ENCODE measurements around the gene ANO2. TPM values are rescaled to one million over a fixed set of nuclear protein-coding genes. Genes with fewer than 3 reads are reported as not detected.
"Not testable (repeated sequence)": the region's sequence is repeated elsewhere in the genome, so short reads cannot be mapped to it uniquely, and the experiment has no call there.

The ANO2 gene
- total RNA-seq, 1 experiment from 2014 or later: 2.3 TPM

DNA sequence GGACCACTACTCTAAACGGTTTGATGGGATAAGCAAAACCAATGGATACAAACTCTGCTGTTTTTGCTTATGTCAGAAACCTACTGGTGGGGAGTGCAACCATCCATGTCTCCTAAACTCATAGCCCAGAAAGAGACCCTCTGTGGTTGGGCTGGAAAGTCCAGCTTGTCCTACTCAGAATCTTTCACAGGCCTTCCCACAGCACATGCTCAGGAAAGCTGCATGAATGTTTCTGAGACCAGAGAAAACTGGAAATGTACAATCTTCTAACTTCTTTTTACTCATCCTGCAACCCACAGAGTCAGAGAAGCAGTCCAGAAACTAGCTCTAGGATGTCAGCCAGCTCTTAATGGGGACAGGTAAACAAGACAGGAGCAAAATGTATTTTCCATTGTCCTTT lies 73.3 kb downstream of the ANO2 start:
- H3K27ac ChIP-seq: no peak overlapping the region

DNA sequence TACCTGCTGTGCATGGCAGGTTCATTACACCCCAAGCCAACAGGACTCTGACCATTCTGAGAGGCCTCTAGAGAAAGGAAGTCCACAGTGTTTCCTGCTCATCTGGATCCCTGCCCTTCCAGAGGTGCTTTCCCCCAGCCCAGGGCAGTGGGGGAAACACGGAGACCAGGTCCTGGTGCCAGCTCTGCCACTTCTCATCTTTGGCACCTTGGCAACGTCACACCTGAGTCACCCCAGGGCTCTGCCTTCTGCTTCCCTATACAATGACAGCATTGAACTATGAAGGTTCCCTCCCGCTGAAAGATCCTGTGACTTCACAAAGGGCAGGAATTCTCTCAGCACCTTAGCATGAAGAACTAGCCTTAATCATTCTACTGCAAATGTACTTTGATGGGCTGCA lies 74.9 kb downstream of the ANO2 start:
- DNase-seq: no peak
- no peaks in the 10 kb centered on the region for H3K9me3 ChIP-seq (replicated peaks)
- no peak overlapping the region for H3K4me3 ChIP-seq
- no peak overlapping the region for H3K27ac ChIP-seq
- H3K4me1 ChIP-seq: no peaks in the 10 kb centered on the region
- no peaks in the 10 kb centered on the region for H3K36me3 ChIP-seq
- no peaks in the 10 kb centered on the region for H3K27me3 ChIP-seq

More for the DNA sequence above, 73.3 kb downstream of the ANO2 start:
- H3K4me1 ChIP-seq: no peaks in the 10 kb centered on the region
- no peaks in the 10 kb centered on the region for H3K36me3 ChIP-seq
- H3K9me3 ChIP-seq (replicated peaks): no peaks in the 10 kb centered on the region
- H3K4me3 ChIP-seq: no peak overlapping the region
- no peak for DNase-seq
- no peaks in the 10 kb centered on the region for H3K27me3 ChIP-seq

DNA sequence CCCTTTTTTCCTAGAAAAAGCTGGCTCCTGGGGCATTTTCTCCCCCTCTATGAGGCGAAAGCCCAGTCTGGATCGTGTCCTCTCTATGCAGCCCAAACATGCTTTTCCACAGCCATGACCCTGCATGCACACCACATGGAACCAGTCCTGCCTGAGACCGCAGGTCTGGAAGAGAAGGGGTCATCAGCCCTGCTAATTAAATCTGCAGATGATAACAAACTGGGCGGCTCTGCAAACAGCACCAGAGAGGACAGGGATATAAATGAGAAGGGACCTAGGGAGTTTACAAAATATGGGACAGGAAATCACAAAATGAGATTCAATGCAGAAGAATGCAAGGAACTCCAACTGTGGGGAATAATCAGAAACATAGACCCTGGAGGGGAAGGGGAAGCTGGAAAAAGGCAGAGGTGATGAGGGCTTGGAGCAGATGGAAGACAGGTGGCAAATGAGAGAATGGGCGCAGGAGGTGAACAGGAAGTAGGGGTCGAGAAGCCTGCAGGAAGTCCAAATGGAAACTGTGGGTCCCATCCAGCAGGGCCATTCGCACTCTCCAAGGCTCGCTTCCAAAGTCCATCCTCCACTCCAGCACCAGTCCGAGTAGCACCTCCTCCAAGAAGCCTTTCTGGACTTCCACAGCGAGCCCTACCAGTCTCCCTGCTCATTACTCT lies 76.3 kb downstream of the ANO2 start:
- Histone ChIP-seq H3K4me3 (no peak overlapping the region), H3K27ac (no peak overlapping the region), H3K4me1 (no peaks in the 10 kb centered on the region), H3K27me3 (no peaks in the 10 kb centered on the region), H3K36me3 (no peaks in the 10 kb centered on the region), H3K9me3 (replicated peaks) (no peaks in the 10 kb centered on the region)
- no peak for DNase-seq

DNA sequence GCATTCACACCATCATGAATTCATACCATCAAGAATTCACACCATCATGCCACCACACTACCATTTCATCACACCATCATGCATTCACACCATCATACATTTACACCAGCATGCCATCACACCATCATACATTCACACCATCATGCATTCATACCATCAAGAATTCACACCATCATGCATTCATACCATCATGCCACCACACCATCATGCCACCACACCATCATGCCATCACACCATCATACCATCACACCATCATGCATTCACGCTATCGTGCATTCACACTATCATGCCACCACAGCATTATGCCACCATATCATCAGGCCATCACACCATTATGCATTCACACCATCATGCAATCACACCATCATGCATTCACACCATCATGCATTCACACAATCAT lies 79.7 kb downstream of the ANO2 start:
- DNase-seq: no peak
- H3K27ac ChIP-seq: no peak overlapping the region
- no peaks in the 10 kb centered on the region for H3K27me3 ChIP-seq
- H3K36me3 ChIP-seq: no peaks in the 10 kb centered on the region
- no peaks in the 10 kb centered on the region for H3K9me3 ChIP-seq (replicated peaks)
- no peaks in the 10 kb centered on the region for H3K4me1 ChIP-seq
- H3K4me3 ChIP-seq: no peak overlapping the region

DNA sequence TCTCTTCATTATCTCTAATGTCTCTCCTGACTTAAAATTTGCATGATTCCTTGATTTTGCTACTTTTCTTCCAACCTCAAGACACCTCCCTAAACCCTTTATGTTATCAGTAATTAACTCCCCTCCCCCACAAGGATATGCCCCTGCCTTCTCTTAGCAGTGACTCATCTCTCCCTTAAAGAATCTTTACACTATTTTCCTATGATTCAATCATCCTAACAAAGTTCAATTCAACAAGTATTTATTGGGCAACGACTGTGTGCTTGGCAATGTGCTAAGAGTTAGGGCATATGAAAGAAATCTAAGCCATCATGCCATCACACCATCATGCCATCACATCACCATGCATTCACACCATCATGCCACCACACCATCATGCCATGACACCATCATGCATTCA lies 80.1 kb downstream of the ANO2 start:
- H3K27ac ChIP-seq: no peak overlapping the region
- no peak overlapping the region for H3K4me3 ChIP-seq
- no peaks in the 10 kb centered on the region for H3K36me3 ChIP-seq
- no peak for DNase-seq
- no peaks in the 10 kb centered on the region for H3K27me3 ChIP-seq
- H3K9me3 ChIP-seq (replicated peaks): no peaks in the 10 kb centered on the region
- no peaks in the 10 kb centered on the region for H3K4me1 ChIP-seq

DNA sequence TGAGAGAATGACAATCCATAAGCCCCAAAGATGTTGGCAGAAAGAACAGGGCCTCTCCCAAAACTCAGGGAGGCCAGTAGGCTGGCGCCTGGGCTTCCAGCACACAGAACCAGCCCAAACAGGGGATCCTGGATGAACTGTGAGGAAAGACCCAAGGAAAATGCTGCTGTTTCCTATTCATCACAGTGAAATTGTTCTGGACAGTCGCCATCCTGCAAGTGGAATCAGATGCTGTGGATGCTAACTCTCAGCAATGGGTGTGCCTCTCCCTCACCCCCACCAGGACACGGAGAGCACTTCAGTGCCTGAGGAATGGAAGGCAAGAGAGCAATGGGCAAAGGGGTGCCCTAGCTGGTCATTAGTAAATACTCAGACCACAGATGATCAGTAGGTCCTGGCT lies 80.8 kb downstream of the ANO2 start:
- Histone ChIP-seq H3K4me1 (no peaks in the 10 kb centered on the region), H3K36me3 (no peaks in the 10 kb centered on the region), H3K27ac (no peak overlapping the region), H3K4me3 (no peak overlapping the region), H3K9me3 (replicated peaks) (no peaks in the 10 kb centered on the region), H3K27me3 (no peaks in the 10 kb centered on the region)
- no peak for DNase-seq

DNA sequence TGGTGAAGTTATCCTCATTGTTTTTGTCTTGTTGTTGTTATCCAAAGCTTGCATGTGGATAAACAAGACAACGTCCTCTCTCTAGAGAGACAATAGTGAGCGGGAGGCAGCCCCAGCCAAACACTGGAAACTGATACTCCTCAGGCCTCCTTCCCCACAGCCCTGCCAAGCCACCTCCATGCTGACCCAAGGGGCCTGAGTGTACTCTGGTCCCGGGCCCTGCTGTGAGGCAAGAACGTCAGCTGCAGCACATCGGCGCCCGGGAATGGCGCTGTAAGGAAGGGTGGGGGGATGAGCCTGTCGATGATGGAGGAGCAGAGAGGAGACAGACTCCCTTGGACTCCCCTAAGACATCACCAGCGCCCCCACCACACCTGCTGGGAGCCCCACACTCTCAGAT lies 83.6 kb downstream of the ANO2 start:
- no peaks in the 10 kb centered on the region for H3K4me1 ChIP-seq
- H3K9me3 ChIP-seq (replicated peaks): no peaks in the 10 kb centered on the region
- no peak overlapping the region for H3K27ac ChIP-seq
- DNase-seq: no peak
- H3K4me3 ChIP-seq: no peak overlapping the region
- H3K27me3 ChIP-seq: no peaks in the 10 kb centered on the region
- no peaks in the 10 kb centered on the region for H3K36me3 ChIP-seq

DNA sequence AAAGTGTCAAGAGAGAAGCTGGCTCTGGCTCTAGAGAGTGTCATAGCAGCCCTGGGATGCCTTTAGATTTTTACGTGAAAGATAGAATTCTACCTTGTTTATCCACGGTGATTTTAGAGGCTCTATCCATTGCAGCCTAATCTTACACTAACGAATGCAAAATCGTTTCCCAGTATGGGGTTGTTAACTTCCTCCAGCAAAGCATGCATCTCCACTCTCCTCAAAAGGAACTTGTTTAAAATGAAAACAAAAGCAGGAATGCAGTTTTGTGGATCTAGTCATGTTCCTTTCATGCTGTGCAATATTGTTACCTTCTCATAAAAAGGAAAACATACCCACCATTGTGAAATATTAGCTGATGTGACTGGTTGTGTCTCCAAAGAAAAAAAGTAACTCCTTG lies 88.4 kb downstream of the ANO2 start:
- H3K27ac ChIP-seq: no peak overlapping the region
- no peak for DNase-seq
- H3K36me3 ChIP-seq: no peaks in the 10 kb centered on the region
- H3K4me3 ChIP-seq: no peak overlapping the region
- H3K27me3 ChIP-seq: no peaks in the 10 kb centered on the region; the same call in 1 of the 2 replicates
- H3K9me3 ChIP-seq (replicated peaks): no peaks in the 10 kb centered on the region
- H3K4me1 ChIP-seq: no peaks in the 10 kb centered on the region

DNA sequence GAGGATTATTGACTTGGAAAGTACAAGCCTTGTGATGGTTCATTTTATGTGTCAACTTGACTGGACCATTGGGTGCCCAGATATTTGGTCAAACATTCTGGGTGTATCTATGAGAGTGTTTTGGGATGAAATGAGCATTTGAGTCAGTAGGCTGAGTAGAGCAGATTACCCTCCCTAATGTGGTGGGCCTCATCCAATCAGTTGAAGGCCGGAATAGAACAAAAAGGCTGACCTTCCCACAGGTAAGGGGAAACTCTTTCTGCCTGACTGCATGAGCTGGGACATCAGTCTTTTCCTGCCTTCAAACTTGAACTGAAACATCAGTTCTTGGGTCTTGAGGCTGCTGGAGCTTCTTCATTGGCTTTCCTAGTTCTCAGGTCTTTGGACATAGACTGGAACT lies 98.1 kb downstream of the ANO2 start:
- no peaks in the 10 kb centered on the region for H3K36me3 ChIP-seq
- H3K4me1 ChIP-seq: no peaks in the 10 kb centered on the region
- DNase-seq: no peak
- H3K27me3 ChIP-seq: no peaks in the 10 kb centered on the region; the same call in 1 of the 2 replicates
- H3K4me3 ChIP-seq: no peak overlapping the region
- no peak overlapping the region for H3K27ac ChIP-seq
- no peaks in the 10 kb centered on the region; the same call in 1 of the 2 replicates for H3K9me3 ChIP-seq (replicated peaks)

DNA sequence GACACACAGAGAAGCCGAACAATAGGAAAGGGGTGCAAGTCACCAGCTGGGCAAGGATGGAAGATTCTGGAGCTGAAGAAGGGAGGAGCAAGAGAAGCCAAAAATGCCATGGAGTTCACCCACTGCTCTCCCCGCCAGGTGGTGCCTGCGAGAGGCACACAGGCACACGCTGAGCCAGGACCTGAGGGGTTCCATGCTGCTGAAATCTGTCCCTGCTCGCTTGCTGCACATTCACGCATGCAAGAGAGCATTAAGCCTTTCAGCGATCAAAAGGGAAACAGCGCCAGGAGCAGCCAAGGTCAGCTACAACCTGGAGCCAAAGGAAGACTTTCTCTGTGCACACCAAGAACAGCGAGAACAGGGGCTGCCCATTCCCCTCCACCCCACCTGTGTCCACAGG lies 104.1 kb downstream of the ANO2 start:
- 0 out of 2 replicates have a peak, but pooled peaks cover 1% of the 10 kb centered on the region for H3K27me3 ChIP-seq
- H3K4me1 ChIP-seq: no peaks in the 10 kb centered on the region
- DNase-seq: no peak
- H3K27ac ChIP-seq: no peak overlapping the region
- H3K9me3 ChIP-seq (replicated peaks): no peaks in the 10 kb centered on the region
- no peak overlapping the region for H3K4me3 ChIP-seq
- H3K36me3 ChIP-seq: no peaks in the 10 kb centered on the region

DNA sequence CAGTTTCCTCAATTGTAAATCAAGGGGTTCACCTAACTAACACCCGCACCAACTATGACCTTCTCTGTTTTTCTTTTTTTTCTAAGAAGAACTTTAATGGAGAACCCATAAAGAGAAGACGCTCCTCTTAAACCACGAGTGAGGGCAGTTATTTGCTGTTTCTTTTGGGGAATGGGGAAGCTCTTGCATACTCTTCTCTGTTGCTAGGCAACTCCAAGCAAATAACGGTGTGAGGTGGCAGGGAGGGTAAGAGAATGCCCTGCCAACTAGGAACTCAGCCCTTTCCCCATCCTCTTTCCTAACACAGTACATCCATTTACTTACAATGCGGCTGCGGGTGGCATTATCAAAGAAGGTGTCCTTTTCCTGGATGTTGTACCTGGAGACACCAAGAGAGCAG lies 114.9 kb downstream of the ANO2 start:
- Histone ChIP-seq H3K36me3 (no peaks in the 10 kb centered on the region), H3K27ac (no peak overlapping the region), H3K4me3 (no peak overlapping the region), H3K4me1 (no peaks in the 10 kb centered on the region), H3K9me3 (replicated peaks) (no peaks in the 10 kb centered on the region), H3K27me3 (peaks cover 4% of the 10 kb centered on the region)
- DNase-seq: no peak

DNA sequence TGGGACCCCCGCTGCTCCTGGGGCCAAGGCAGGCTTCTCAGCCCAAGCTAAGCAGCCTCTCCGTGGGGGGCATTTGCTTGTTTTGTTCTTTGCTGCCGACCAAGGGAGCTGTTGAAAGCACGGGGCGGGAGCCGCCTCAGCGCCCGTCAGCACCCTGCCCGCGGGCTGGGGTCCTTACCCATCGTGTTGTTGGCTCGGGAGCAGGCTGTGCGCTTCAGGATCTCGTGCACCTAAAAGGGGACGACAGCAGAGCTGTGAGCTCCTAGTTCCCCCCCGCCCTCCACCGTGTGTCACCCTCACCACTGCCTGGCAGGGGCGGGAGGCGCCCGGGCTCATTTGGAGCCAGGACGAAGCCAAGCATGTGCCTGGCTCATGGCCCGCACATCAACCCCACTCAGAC lies 117.5 kb downstream of the ANO2 start:
- no peak overlapping the region for H3K27ac ChIP-seq
- no peaks in the 10 kb centered on the region for H3K9me3 ChIP-seq (replicated peaks)
- no peaks in the 10 kb centered on the region for H3K36me3 ChIP-seq
- H3K4me1 ChIP-seq: no peaks in the 10 kb centered on the region
- peaks cover 4% of the 10 kb centered on the region for H3K27me3 ChIP-seq
- DNase-seq: no peak
- no peak overlapping the region for H3K4me3 ChIP-seq

DNA sequence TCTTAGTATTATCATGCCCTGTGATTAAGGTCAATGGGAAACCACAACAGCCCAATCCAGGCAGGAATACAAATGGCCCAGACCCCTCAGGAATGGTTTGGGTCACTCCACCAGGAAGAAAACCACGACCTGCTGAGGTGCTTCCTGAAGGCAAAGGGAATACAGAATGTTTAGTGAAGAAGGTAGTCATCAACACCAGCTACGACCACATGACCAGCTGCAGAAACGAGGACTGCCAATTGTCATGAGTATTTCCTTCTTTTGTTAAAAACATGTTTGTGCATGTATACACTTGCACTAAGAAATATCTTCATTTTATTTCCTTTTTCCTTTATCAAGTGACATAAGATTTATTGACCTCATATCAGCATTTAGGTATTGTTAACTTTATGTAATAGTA lies 119.3 kb downstream of the ANO2 start:
- not testable (repeated sequence) for H3K36me3 ChIP-seq; H3K4me3 ChIP-seq; H3K9me3 ChIP-seq (replicated peaks); H3K27me3 ChIP-seq; DNase-seq; H3K4me1 ChIP-seq; H3K27ac ChIP-seq

DNA sequence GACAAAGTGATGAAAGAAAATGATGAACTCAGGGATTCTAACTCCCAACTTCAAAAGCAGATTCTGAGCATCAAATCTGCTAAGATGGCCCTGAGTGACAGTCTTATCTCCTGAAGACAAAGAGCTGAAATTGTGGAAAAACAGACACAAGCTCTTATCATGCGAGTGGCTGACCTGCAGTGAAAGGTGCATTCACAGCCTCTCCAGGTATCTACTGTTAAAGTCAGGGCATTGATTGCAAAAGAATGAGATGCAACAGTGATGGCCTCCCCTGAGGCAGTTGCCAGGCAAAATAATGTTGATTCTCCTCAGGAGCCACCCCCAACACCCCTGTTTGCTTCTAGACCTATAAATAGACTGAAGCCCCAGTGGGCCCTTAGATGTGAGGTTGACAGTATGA lies 126.2 kb downstream of the ANO2 start:
- not testable (repeated sequence) for H3K9me3 ChIP-seq (replicated peaks)

DNA sequence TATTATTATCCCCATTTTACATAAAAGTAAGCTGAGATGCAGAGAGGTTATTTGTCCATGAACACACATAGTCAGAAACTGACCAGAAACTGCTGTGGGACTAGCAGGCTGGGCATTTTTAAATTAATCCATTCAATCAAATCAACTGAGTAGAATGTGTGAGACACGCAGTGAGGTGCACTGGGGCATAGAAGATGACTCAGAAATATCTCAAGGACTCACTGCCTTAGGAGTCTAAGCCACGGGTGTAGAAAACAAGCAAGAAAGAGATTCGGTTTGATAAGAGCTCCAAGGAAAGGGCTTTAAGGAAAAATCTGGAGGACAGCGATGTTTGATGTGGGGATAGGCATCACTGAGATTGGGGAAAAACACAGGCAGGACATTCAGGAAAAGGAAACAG lies 127.8 kb downstream of the ANO2 start:
- DNase-seq: no peak
- no peak overlapping the region for H3K4me3 ChIP-seq
- H3K9me3 ChIP-seq (replicated peaks): no peaks in the 10 kb centered on the region; the same call in 1 of the 2 replicates
- H3K4me1 ChIP-seq: no peaks in the 10 kb centered on the region
- H3K36me3 ChIP-seq: no peaks in the 10 kb centered on the region
- H3K27me3 ChIP-seq: peaks cover 16% of the 10 kb centered on the region; the same call in 1 of the 2 replicates
- no peak overlapping the region for H3K27ac ChIP-seq

More for the DNA sequence above, 126.2 kb downstream of the ANO2 start:
- peaks cover 16% of the 10 kb centered on the region; the same call in 1 of the 2 replicates for H3K27me3 ChIP-seq
- H3K27ac ChIP-seq, H3K4me3 ChIP-seq, H3K4me1 ChIP-seq, H3K36me3 ChIP-seq, DNase-seq: not testable (repeated sequence)

DNA sequence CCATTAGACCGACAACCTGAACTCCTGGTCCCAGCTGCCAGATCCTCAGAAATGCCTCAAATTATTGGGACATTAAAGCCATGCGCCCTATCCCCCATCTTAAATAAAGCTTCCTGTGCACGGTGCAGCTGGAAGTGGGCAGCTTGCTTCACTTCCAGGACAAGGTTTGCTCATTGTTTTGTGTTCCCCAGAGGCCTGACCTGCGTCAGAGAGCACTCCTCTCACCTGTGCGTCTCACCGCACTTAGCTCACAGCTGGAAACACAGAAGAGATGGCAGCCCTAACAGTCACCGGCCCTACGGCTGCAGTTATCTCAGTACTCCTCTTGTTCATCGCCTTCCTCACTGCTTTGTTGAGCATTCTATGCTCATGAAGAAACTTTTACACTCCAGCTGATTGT lies 135.5 kb downstream of the ANO2 start:
- Histone ChIP-seq H3K27ac (no peak overlapping the region), H3K4me3 (no peak overlapping the region), H3K4me1 (no peaks in the 10 kb centered on the region), H3K36me3 (no peaks in the 10 kb centered on the region), H3K27me3 (peaks cover 16% of the 10 kb centered on the region; the same call in 1 of the 2 replicates), H3K9me3 (replicated peaks) (no peaks in the 10 kb centered on the region)
- no peak for DNase-seq

All from SJCRH30 (cell line).